Measurements from ENCODE around the gene MCHR1. TPM values are rescaled to one million over a fixed set of nuclear protein-coding genes. Genes with fewer than 3 reads are reported as not detected.

MCHR1 gene
- total and polyA plus RNA-seq, 2 of the 13 experiments (the other 11 are each of a cell fraction or from before 2014, with no cell fraction given) = 0.40 to 0.83 TPM

DNA sequence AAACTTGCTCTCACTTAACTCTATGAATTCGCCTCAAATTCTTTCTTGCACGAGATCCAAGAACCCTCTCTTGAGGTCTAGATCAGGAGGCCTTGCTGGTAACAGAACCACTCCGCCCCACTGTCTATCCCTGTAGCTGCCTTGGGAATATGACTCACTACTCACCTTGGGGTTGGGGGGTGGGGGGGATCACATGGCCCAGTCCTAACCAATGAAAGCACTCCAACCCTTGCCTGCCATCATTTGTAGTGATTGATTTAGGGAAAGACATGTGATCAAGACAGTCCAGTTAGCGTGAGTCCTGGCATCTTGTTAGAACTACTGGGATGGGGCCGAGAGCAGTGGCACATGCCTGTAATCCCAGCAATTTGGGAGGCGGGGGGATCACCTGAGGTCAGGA lies 38.0 kb upstream of the MCHR1 start:
- no peaks in the 10 kb centered on the region for H3K27me3 ChIP-seq (ENCODE audit: control insufficient read depth in 1 of 2, insufficient read depth in 2 of 2, low read length in 2 of 2)
- no peaks in the 10 kb centered on the region for H3K36me3 ChIP-seq (replicated peaks in 1 of 2; ENCODE audit: control insufficient read depth in 1 of 2, insufficient read depth in 2 of 2, low read length in 2 of 2)
- no peak overlapping the region for H3K4me3 ChIP-seq (replicated peaks in 1 of 3; ENCODE audit: insufficient read depth in 1 of 3, low read depth in 2 of 3, low read length in 3 of 3)
- FAIRE-seq = no peak
- peaks cover 3% of the 10 kb centered on the region for H3K79me2 ChIP-seq (ENCODE audit: insufficient read depth, low read length)
- no peak overlapping the region for H3K27ac ChIP-seq (ENCODE audit: extremely low read length, insufficient read depth, low read length)
- 100% methylated on average over 4 of the region's 6 CpGs for WGBS (ENCODE audit: low lambda C conversion rate)
- ATAC-seq = no peak
- no peak for DNase-seq (ENCODE audit: low spot score)
- H3K4me1 ChIP-seq (ENCODE audit: insufficient read depth, low read length) = peaks cover 33% of the 10 kb centered on the region
- H3K9ac ChIP-seq (ENCODE audit: insufficient read depth, low read depth, low read length) = no peak overlapping the region
- ChIA-PET POLR2A (interaction anchor here (1.0 kb wide), 1 partner anchor 10 kb away, joined by 4 read pairs; no protein-coding TSS in a partner anchor), CTCF (ENCODE audit: low intra/inter-chr PET ratio, low total read pairs) (no interaction called here)
- TF ChIP-seq DPF2 (CRISPR knock-in tag; IDR thresholded peaks at IDR 0.05; ENCODE audit: borderline replicate concordance, low read depth) (no peak), FOSL2 (CRISPR knock-in tag; IDR thresholded peaks at IDR 0.05) (peak; percentile 33)
- TF ChIP-seq, protein P1, sequence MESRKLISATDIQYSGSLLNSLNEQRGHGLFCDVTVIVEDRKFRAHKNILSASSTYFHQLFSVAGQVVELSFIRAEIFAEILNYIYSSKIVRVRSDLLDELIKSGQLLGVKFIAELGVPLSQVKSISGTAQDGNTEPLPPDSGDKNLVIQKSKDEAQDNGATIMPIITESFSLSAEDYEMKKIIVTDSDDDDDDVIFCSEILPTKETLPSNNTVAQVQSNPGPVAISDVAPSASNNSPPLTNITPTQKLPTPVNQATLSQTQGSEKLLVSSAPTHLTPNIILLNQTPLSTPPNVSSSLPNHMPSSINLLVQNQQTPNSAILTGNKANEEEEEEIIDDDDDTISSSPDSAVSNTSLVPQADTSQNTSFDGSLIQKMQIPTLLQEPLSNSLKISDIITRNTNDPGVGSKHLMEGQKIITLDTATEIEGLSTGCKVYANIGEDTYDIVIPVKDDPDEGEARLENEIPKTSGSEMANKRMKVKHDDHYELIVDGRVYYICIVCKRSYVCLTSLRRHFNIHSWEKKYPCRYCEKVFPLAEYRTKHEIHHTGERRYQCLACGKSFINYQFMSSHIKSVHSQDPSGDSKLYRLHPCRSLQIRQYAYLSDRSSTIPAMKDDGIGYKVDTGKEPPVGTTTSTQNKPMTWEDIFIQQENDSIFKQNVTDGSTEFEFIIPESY (CRISPR knock-in tag; IDR thresholded peaks at IDR 0.05) = no peak
- H4K20me1 ChIP-seq (ENCODE audit: insufficient read depth, low read length) = no peaks in the 10 kb centered on the region
- in situ Hi-C loops (cut with HindIII; ENCODE audit: extremely low pct_ligation_motif_present, low pct_unique_long_range_greater_than_20kb) = no loop called here
- no peaks in the 10 kb centered on the region for H3K9me3 ChIP-seq (ENCODE audit: low read length)
- BruUV-seq (replicated peaks) = no TSS peak
- intact Hi-C loops (cut with micrococcal nuclease; ENCODE audit: unreplicated experiment) = no loop called here
- no peak overlapping the region for H2AFZ ChIP-seq (ENCODE audit: low read length)
- no peak overlapping the region for H3K4me2 ChIP-seq (ENCODE audit: low read depth, low read length)

DNA sequence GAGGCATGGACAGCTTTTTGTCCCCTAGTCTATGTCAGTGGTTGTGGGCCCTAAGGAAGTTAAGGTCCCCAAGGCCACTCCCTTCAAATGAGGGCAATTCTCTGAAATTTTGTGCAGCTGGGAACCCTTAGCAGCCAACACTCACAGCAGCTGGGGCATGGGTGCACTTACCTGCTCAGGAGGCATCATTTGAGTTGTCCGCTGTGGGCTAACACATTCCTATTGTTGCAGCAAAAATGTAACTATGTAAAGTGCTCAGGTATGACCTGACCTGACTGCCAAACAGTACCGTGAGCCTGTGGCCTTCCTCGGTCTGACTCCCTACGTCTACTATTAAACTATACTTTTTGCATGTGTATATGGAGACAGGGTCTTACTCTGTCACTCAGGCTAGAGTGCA lies 37.0 kb upstream of the MCHR1 start:
- intact Hi-C loops (cut with micrococcal nuclease; ENCODE audit: unreplicated experiment) (no loop called here), in situ Hi-C loops (cut with HindIII; ENCODE audit: extremely low pct_ligation_motif_present, low pct_unique_long_range_greater_than_20kb) (no loop called here)
- peaks cover 33% of the 10 kb centered on the region for H3K4me1 ChIP-seq (ENCODE audit: insufficient read depth, low read length)
- no peaks in the 10 kb centered on the region for H3K79me2 ChIP-seq (ENCODE audit: insufficient read depth, low read length)
- H2AFZ ChIP-seq (ENCODE audit: low read length) = no peak overlapping the region
- H3K9me3 ChIP-seq (ENCODE audit: low read length) = no peaks in the 10 kb centered on the region
- WGBS (ENCODE audit: low lambda C conversion rate) = 85% methylated on average over 4 of the region's 4 CpGs
- TF ChIP-seq, protein P2, sequence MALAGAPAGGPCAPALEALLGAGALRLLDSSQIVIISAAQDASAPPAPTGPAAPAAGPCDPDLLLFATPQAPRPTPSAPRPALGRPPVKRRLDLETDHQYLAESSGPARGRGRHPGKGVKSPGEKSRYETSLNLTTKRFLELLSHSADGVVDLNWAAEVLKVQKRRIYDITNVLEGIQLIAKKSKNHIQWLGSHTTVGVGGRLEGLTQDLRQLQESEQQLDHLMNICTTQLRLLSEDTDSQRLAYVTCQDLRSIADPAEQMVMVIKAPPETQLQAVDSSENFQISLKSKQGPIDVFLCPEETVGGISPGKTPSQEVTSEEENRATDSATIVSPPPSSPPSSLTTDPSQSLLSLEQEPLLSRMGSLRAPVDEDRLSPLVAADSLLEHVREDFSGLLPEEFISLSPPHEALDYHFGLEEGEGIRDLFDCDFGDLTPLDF (CRISPR knock-in tag; IDR thresholded peaks at IDR 0.05) = no peak
- no peak for TF ChIP-seq ZNF251 (CRISPR knock-in tag; IDR thresholded peaks at IDR 0.05)
- TF ChIP-seq ZNF430 (CRISPR knock-in tag; IDR thresholded peaks at IDR 0.05) = no peak
- TF ChIP-seq, protein P3, sequence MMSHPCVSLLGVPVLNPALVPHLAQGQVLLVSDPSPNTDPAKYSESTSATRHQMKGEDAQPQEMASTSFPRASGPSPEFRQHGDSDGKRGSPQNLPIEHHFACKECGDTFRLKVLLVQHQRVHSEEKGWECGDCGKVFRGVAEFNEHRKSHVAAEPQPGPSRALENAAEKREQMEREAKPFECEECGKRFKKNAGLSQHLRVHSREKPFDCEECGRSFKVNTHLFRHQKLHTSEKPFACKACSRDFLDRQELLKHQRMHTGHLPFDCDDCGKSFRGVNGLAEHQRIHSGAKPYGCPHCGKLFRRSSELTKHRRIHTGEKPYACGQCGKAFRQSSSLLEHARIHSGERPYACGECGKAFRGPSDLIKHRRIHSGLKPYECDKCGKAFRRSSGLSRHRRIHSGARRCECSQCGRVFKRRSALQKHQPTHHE (CRISPR knock-in tag; IDR thresholded peaks at IDR 0.05; ENCODE audit: borderline replicate concordance) = no peak
- no peak for TF ChIP-seq ZFP36L1 (CRISPR knock-in tag; IDR thresholded peaks at IDR 0.05)
- no peak for TF ChIP-seq MYC (CRISPR knock-in tag; IDR thresholded peaks at IDR 0.05; ENCODE audit: borderline replicate concordance)
- no peak for TF ChIP-seq RBM39 (IDR thresholded peaks at IDR 0.05; ENCODE audit: low read depth, low read length, poor library complexity, severe bottlenecking)
- TF ChIP-seq NCOR1 (IDR thresholded peaks at IDR 0.05; ENCODE audit: borderline replicate concordance, low read length) = no peak
- no peak for TF ChIP-seq KDM3A (CRISPR knock-in tag; IDR thresholded peaks at IDR 0.05; ENCODE audit: low read depth)
- no peak for TF ChIP-seq ZNF782 (CRISPR knock-in tag; IDR thresholded peaks at IDR 0.05; ENCODE audit: borderline replicate concordance)
- H4K20me1 ChIP-seq (ENCODE audit: insufficient read depth, low read length) = no peaks in the 10 kb centered on the region
- H3K9ac ChIP-seq (ENCODE audit: insufficient read depth, low read depth, low read length) = no peak overlapping the region
- no peaks in the 10 kb centered on the region for H3K27me3 ChIP-seq (ENCODE audit: control insufficient read depth in 1 of 2, insufficient read depth in 2 of 2, low read length in 2 of 2)
- H3K36me3 ChIP-seq (replicated peaks in 1 of 2; ENCODE audit: control insufficient read depth in 1 of 2, insufficient read depth in 2 of 2, low read length in 2 of 2) = no peaks in the 10 kb centered on the region
- no peak overlapping the region for H3K27ac ChIP-seq (ENCODE audit: extremely low read length, insufficient read depth, low read length)
- DNase-seq (ENCODE audit: low spot score) = no peak
- no peak overlapping the region for H3K4me2 ChIP-seq (ENCODE audit: low read depth, low read length)
- no peak for FAIRE-seq
- no TSS peak for BruUV-seq (replicated peaks)
- POLR2A ChIA-PET = no interaction called here
- H3K4me3 ChIP-seq (replicated peaks in 1 of 3; ENCODE audit: insufficient read depth in 1 of 3, low read depth in 2 of 3, low read length in 3 of 3) = no peak overlapping the region
- ATAC-seq = no peak
- CTCF ChIA-PET (ENCODE audit: low intra/inter-chr PET ratio, low total read pairs) = no interaction called here

Measured in HepG2 (cell line).